WTC11 (cell line): Measurements from ENCODE around the gene TTC33. TPM values are rescaled to one million over a fixed set of nuclear protein-coding genes. Genes with fewer than 3 reads are reported as not detected.

Experiments used
- ATAC-seq: fragments of 200-7000 bp; cut with Tn5 transposase; 2 replicates; pipeline ENCODE4 v1.10.0; 2021; ENCODE audit warnings: mild to moderate bottlenecking, moderate library complexity
- CTCF ChIA-PET: fragments of 300-600 bp; sonication (Branson Sonifier 250); formaldehyde crosslinking; loops from one replicate; lab custom pipeline; 2021; ENCODE audit warnings: antibody characterized with exemption; lab: Charles Lee
- POLR2A ChIA-PET: fragments of 350-600 bp; sonication (Branson Sonifier 250); formaldehyde crosslinking; loops from one replicate; lab custom pipeline; 2021; ENCODE audit warnings: antibody characterized with exemption; lab: Charles Lee
- DNase-seq: peaks from one replicate; pipeline ENCODE4 v3.0.0; 2021; ENCODE audit warnings: low spot score
- H3K27ac Mint-ChIP-seq: 2 replicates; pipeline ENCODE4 v1.8.0; 2021; ENCODE audit warnings: mixed read lengths
- H3K27me3 Mint-ChIP-seq: 2 replicates; pipeline ENCODE4 v1.8.0; 2021; ENCODE audit warnings: low read depth, mild to moderate bottlenecking, moderate library complexity, mixed read lengths
- H3K36me3 Mint-ChIP-seq: 2 replicates; pipeline ENCODE4 v1.8.0; 2021; ENCODE audit warnings: mixed read lengths
- H3K4me1 Mint-ChIP-seq: 2 replicates; pipeline ENCODE4 v1.8.0; 2022; ENCODE audit warnings: mixed read lengths
- H3K4me3 Mint-ChIP-seq: 2 replicates; pipeline ENCODE4 v1.8.0; 2021; ENCODE audit warnings: mild to moderate bottlenecking, moderate library complexity, mixed read lengths
- H3K9me3 Mint-ChIP-seq: 2 replicates; pipeline ENCODE4 v1.8.0; 2021; ENCODE audit warnings: mixed read lengths
- CBFB ChIP-seq: sonication (generic); formaldehyde crosslinking; IDR thresholded peaks from 2 replicates; pipeline ENCODE4 v1.8.1; 2022; ENCODE audit warnings: mild to moderate bottlenecking, low read depth, missing genetic modification reagents
- GABPB1 ChIP-seq: sonication (generic); formaldehyde crosslinking; IDR thresholded peaks from 2 replicates; pipeline ENCODE4 v1.8.1; 2023; ENCODE audit warnings: mild to moderate bottlenecking, missing genetic modification reagents
- MAX ChIP-seq: sonication (generic); formaldehyde crosslinking; IDR thresholded peaks from 2 replicates; pipeline ENCODE4 v1.8.0; 2022; ENCODE audit warnings: mild to moderate bottlenecking, missing genetic modification reagents
- MLX ChIP-seq: sonication (generic); formaldehyde crosslinking; IDR thresholded peaks from 2 replicates; pipeline ENCODE4 v1.8.1; 2023; ENCODE audit warnings: mild to moderate bottlenecking, missing genetic modification reagents, moderate library complexity
- NR2C2 ChIP-seq: sonication (generic); formaldehyde crosslinking; IDR thresholded peaks from 2 replicates; pipeline ENCODE4 v1.8.0; 2022; ENCODE audit warnings: mild to moderate bottlenecking, missing genetic modification reagents
- NR3C1 ChIP-seq: sonication (generic); formaldehyde crosslinking; conservative IDR thresholded peaks from 2 replicates; pipeline ENCODE4 v1.8.1; 2023; ENCODE audit warnings: low read depth, mild to moderate bottlenecking, missing genetic modification reagents
- RORB ChIP-seq: fragments of 250-450 bp; sonication (Bioruptor Pico); IDR thresholded peaks from 2 replicates; pipeline ENCODE4 v1.9.0; 2021; ENCODE audit warnings: mild to moderate bottlenecking
- STAT6 ChIP-seq: sonication (generic); formaldehyde crosslinking; conservative IDR thresholded peaks from 2 replicates; pipeline ENCODE4 v1.8.1; 2023; ENCODE audit warnings: mild to moderate bottlenecking, low read depth, missing genetic modification reagents, moderate library complexity
- ZBTB21 ChIP-seq: sonication (generic); formaldehyde crosslinking; IDR thresholded peaks from 2 replicates; pipeline ENCODE4 v1.8.1; 2023; ENCODE audit warnings: mild to moderate bottlenecking, missing genetic modification reagents, borderline replicate concordance
- ZNF138 ChIP-seq: sonication (generic); formaldehyde crosslinking; conservative IDR thresholded peaks from 2 replicates; pipeline ENCODE4 v1.8.1; 2022; ENCODE audit warnings: mild to moderate bottlenecking, moderate library complexity, missing genetic modification reagents
- ZNF232 ChIP-seq: sonication (generic); formaldehyde crosslinking; IDR thresholded peaks from 2 replicates; pipeline ENCODE4 v1.8.0; 2022; ENCODE audit warnings: mild to moderate bottlenecking, missing genetic modification reagents
- ZNF423 ChIP-seq: fragments of 250-450 bp; sonication (Bioruptor Pico); IDR thresholded peaks from 2 replicates; pipeline ENCODE4 v2.1.2; 2022; ENCODE audit warnings: mild to moderate bottlenecking, moderate library complexity
- total RNA-seq: library from RNA; stranded (reverse); gene quantifications from 3 replicates; pipeline ENCODE4 v1.2.3, GENCODE V29; 2021
- TF ChIP-seq, protein P1 (sequence below): sonication (generic); formaldehyde crosslinking; IDR thresholded peaks from 2 replicates; pipeline ENCODE4 v1.8.1; 2023; ENCODE audit warnings: mild to moderate bottlenecking, missing genetic modification reagents
- TF ChIP-seq, protein P2 (sequence below): sonication (generic); formaldehyde crosslinking; IDR thresholded peaks from 2 replicates; pipeline ENCODE4 v1.8.0; 2022; ENCODE audit warnings: missing genetic modification reagents
- TF ChIP-seq, protein P3 (sequence below): fragments of 250-450 bp; sonication (Bioruptor Pico); IDR thresholded peaks from 2 replicates; pipeline ENCODE4 v1.8.0; 2021; ENCODE audit warnings: mild to moderate bottlenecking

The TTC33 gene
- total RNA-seq, 1 experiment from 2014 or later, result 9.2 TPM

DNA sequence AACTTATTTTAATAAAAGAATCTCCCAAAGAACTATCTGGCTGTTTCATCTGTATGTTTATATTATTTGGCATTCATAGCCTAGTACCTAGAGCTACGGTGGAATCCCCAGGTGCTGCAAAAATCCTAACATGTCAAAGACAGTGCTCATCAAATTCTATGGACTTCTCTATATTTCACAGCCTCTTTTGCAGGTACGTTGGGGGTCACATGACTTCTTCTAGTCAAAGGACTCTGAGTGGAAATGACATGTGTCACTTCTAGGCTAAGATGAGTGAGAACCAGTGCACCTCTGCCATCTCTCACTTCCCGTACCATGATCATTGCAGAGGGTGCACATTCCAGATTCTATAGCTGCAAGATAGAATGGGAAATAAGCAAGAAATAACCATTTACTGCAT, 148.6 kb downstream of the TTC33 start:
- DNase-seq (no peak), ATAC-seq (no peak)
- CTCF ChIA-PET, result no interaction called here
- H3K27me3 Mint-ChIP-seq, result no peaks in the 10 kb centered on the region
- H3K27ac Mint-ChIP-seq, result no peak overlapping the region
- POLR2A ChIA-PET, result no interaction called here
- peaks cover 4% of the 10 kb centered on the region; the same call in 1 of the 2 replicates for H3K9me3 Mint-ChIP-seq
- no peak overlapping the region for H3K4me3 Mint-ChIP-seq
- no peaks in the 10 kb centered on the region for H3K36me3 Mint-ChIP-seq
- H3K4me1 Mint-ChIP-seq, result no peaks in the 10 kb centered on the region
- TF ChIP-seq MAX (CRISPR knock-in tag), result no peak
- TF ChIP-seq NR3C1 (CRISPR knock-in tag), result no peak
- TF ChIP-seq CBFB (CRISPR knock-in tag), result no peak
- no peak for TF ChIP-seq GABPB1 (CRISPR knock-in tag)
- no peak for TF ChIP-seq ZNF138 (CRISPR knock-in tag)
- no peak for TF ChIP-seq STAT6
- TF ChIP-seq, protein P1, sequence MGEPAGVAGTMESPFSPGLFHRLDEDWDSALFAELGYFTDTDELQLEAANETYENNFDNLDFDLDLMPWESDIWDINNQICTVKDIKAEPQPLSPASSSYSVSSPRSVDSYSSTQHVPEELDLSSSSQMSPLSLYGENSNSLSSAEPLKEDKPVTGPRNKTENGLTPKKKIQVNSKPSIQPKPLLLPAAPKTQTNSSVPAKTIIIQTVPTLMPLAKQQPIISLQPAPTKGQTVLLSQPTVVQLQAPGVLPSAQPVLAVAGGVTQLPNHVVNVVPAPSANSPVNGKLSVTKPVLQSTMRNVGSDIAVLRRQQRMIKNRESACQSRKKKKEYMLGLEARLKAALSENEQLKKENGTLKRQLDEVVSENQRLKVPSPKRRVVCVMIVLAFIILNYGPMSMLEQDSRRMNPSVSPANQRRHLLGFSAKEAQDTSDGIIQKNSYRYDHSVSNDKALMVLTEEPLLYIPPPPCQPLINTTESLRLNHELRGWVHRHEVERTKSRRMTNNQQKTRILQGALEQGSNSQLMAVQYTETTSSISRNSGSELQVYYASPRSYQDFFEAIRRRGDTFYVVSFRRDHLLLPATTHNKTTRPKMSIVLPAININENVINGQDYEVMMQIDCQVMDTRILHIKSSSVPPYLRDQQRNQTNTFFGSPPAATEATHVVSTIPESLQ, result no peak

DNA sequence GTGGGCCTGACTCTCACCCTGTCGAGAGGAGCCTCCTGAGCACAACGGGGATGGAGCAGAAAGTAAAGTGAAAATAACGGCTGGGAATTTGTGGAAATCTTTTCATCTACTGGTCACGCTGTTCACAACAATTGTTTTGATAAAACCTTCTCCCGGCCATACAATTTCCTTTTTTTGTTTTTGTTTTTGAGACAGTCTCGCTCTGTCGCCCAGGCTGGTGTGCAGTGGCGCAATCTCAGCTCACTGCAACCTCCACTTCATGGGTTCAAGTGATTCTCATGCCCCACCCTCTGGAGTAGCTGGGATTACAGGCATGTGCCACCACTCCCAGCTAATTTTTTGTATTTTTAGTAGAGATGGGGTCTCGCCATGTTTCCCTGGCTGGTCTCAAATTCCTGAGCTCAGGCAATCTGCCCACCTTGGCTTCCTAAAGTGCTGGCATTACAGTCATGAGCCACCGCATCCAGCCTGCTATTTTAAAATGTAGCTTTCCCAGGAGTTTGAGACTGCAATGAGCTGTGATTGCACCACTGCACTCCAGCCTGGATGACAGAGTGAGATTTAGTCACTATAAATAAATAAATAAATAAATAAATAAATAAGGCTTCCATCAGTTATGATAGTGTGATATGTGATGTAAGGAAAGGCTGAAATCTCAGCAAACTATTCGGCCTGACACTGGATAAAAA, 149.5 kb downstream of the TTC33 start:
- ATAC-seq (no peak), DNase-seq (no peak)
- TF ChIP-seq RORB, result no peak
- CTCF ChIA-PET, result no interaction called here
- H3K9me3 Mint-ChIP-seq, result peaks cover 4% of the 10 kb centered on the region; the same call in 1 of the 2 replicates
- H3K4me3 Mint-ChIP-seq, result no peak overlapping the region
- POLR2A ChIA-PET, result interaction anchor here (0.6 kb wide), 1 partner anchor 133 kb away, joined by 4 read pairs; no protein-coding TSS in a partner anchor
- peaks cover 3% of the 10 kb centered on the region for H3K4me1 Mint-ChIP-seq
- no peak overlapping the region for H3K27ac Mint-ChIP-seq
- H3K27me3 Mint-ChIP-seq, result no peaks in the 10 kb centered on the region
- no peaks in the 10 kb centered on the region for H3K36me3 Mint-ChIP-seq

- no peaks in the 10 kb centered on the region for H3K9me3 Mint-ChIP-seq
- no peak for TF ChIP-seq MLX (CRISPR knock-in tag)
- TF ChIP-seq, protein P1, result no peak
- TF ChIP-seq, all 79 proteins: peak for 0
- H3K27me3 Mint-ChIP-seq, result no peaks in the 10 kb centered on the region
- H3K27ac Mint-ChIP-seq, result no peak overlapping the region
- CTCF ChIA-PET, result no interaction called here
- H3K4me3 Mint-ChIP-seq, result no peak overlapping the region
- DNase-seq, result no peak
- no peak for ATAC-seq
- H3K4me1 Mint-ChIP-seq, result peaks cover 4% of the 10 kb centered on the region
- no peaks in the 10 kb centered on the region for H3K36me3 Mint-ChIP-seq
- POLR2A ChIA-PET, result no interaction called here
These were observed 150.3 kb downstream of the TTC33 start for GRCh38 chr5:40605295-40605958.

DNA sequence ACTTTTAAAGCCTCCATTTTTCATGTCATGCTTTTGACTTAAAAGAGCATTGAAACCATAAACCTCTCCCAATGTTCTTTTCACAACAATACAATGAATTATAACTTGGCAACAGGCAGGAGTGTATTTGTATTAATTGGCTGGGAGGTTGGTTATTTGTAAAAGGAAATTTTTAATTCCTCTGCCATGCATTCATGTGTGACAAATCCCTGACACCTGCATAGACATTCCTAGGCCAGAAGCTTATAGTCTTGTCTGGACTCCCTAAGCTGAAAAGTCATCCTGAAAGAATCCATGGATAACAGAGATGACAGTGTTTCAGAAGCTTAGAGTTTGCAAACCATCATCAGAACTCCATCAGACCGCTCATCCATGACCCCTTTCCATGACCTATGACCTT, 152.4 kb downstream of the TTC33 start:
- Mint-ChIP-seq H3K27me3 (no peaks in the 10 kb centered on the region), H3K36me3 (no peaks in the 10 kb centered on the region), H3K9me3 (no peaks in the 10 kb centered on the region; the same call in 1 of the 2 replicates), H3K4me1 (peaks cover 16% of the 10 kb centered on the region), H3K4me3 (no peak overlapping the region), H3K27ac (no peak overlapping the region)
- CTCF ChIA-PET, result no interaction called here
- ATAC-seq, result no peak
- POLR2A ChIA-PET, result no interaction called here
- DNase-seq, result no peak
- TF ChIP-seq, protein P2, sequence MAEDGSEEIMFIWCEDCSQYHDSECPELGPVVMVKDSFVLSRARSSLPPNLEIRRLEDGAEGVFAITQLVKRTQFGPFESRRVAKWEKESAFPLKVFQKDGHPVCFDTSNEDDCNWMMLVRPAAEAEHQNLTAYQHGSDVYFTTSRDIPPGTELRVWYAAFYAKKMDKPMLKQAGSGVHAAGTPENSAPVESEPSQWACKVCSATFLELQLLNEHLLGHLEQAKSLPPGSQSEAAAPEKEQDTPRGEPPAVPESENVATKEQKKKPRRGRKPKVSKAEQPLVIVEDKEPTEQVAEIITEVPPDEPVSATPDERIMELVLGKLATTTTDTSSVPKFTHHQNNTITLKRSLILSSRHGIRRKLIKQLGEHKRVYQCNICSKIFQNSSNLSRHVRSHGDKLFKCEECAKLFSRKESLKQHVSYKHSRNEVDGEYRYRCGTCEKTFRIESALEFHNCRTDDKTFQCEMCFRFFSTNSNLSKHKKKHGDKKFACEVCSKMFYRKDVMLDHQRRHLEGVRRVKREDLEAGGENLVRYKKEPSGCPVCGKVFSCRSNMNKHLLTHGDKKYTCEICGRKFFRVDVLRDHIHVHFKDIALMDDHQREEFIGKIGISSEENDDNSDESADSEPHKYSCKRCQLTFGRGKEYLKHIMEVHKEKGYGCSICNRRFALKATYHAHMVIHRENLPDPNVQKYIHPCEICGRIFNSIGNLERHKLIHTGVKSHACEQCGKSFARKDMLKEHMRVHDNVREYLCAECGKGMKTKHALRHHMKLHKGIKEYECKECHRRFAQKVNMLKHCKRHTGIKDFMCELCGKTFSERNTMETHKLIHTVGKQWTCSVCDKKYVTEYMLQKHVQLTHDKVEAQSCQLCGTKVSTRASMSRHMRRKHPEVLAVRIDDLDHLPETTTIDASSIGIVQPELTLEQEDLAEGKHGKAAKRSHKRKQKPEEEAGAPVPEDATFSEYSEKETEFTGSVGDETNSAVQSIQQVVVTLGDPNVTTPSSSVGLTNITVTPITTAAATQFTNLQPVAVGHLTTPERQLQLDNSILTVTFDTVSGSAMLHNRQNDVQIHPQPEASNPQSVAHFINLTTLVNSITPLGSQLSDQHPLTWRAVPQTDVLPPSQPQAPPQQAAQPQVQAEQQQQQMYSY (CRISPR knock-in tag), result no peak
- TF ChIP-seq ZNF232 (CRISPR knock-in tag) (no peak), ZNF423 (CRISPR knock-in tag) (no peak), NR2C2 (CRISPR knock-in tag) (no peak), ZBTB21 (CRISPR knock-in tag) (no peak)
- TF ChIP-seq, protein P3, sequence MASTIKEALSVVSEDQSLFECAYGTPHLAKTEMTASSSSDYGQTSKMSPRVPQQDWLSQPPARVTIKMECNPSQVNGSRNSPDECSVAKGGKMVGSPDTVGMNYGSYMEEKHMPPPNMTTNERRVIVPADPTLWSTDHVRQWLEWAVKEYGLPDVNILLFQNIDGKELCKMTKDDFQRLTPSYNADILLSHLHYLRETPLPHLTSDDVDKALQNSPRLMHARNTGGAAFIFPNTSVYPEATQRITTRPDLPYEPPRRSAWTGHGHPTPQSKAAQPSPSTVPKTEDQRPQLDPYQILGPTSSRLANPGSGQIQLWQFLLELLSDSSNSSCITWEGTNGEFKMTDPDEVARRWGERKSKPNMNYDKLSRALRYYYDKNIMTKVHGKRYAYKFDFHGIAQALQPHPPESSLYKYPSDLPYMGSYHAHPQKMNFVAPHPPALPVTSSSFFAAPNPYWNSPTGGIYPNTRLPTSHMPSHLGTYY (CRISPR knock-in tag), result no peak
